Renal pelvis (tissue), 4 donors: ENCODE data around the gene SHC2. TPM values are rescaled to one million over a fixed set of nuclear protein-coding genes. Genes with fewer than 3 reads are reported as not detected.
"Not testable (repeated sequence)": the region's sequence is repeated elsewhere in the genome, so short reads cannot be mapped to it uniquely, and the experiment has no call there.

ENCODE experiments used
- DNase-seq: peaks from one replicate; pipeline ENCODE4 v3.0.0-alpha.2; 2013
- polyA plus RNA-seq, 3 donors: library from polyadenylated mRNA; unstranded; fragments of 120-200 nt; gene quantifications; one replicate each; pipeline ENCODE4 v1.2.1, GENCODE V29; 2013; ENCODE audit not compliant: insufficient read length in 3 of 3

Gene SHC2
- polyA plus RNA-seq, 3 donors = 30.2 to 57.5 (median 36.2) TPM

DNA sequence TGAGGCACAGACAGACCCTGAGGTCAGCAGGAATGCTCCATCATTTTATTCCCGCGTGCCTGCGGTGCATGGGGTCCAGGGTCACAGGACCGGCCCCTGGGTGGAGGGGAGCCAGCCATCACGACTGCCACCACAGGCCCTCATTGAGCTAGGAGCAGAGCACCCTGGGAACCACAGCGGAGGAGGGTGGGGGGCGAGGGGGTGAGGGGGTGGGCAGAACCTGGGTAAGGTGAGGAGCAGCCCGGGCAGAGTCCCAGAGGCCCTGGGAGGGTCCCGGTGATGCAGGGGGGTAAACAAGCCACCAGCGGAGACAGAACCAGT lies 34.2 kb upstream of the SHC2 start:
- no peak for DNase-seq

DNA sequence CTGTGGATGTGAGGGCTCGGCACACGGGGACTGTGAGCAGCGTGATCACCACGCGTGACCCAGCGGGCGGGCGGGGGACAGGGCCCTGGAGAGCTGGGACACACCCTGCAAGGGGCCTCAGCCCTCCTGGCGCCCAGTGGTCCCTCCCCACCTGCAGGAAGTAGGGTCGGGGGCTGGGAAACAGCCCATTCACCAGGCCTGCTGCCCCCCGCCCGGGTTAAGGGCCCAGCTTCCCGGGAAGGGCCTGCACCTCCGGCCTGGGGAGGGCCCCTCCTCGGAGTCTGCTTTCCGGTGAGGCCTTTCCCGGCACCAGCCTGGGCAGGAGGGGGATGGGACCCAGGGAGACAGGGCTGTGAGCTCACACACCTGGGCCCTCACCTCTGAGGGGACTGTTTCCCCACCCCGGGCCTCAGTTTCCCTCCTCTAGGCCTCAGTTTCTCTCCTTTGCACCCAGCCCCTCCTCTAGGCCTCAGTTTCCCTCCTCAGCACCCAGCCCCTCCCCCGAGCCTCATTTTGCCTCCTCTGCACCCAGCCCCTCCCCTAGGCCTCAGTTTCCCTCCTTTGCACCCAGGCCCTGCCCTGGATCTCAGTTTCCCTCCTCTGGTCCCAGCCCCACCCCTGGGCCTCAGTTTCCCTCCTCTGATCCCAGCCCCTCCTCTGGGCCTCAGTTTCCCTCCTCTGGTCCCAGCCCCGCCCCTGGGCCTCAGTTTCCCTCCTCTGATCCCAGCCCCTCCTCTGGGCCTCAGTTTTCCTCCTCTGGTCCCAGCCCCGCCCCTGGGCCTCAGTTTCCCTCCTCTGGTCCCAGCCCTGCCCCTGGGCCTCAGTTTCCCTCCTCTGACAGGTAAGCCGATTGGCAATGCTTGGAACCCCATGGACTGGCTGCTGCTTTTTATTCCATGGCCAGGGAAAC lies 33.6 kb upstream of the SHC2 start:
- DNase-seq = no peak

- DNase-seq = no peak
These were observed 32.7 kb upstream of the SHC2 start for GRCh38 chr19:493391-494170.

DNA sequence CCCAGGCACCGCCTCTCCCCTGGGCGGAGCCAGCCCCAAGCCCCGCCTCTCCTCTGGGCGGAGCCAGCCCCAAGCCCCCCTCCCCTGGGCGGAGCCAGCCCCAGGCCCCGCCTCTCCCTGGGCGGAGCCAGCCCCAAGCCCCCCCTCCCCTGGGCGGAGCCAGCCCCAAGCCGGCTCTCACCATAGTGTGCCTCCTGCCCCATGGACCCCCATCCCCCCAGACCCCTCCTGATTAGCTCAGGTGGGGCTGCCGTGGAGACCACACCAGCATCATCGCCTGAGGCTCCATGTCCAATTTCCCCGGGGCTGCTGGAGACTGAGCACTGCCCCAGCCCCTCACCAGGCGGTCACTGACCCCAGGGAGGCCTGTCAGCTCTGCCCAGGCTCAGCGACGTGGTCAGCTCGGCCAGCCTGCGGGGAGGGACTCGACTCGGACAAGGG lies 31.3 kb upstream of the SHC2 start:
- no peak for DNase-seq

GRCh38 chr19:491146-491741 lies 30.4 kb upstream of the SHC2 start:
- no peak for DNase-seq

GRCh38 chr19:489418-490196 lies 28.8 kb upstream of the SHC2 start:
- DNase-seq = no peak

DNA sequence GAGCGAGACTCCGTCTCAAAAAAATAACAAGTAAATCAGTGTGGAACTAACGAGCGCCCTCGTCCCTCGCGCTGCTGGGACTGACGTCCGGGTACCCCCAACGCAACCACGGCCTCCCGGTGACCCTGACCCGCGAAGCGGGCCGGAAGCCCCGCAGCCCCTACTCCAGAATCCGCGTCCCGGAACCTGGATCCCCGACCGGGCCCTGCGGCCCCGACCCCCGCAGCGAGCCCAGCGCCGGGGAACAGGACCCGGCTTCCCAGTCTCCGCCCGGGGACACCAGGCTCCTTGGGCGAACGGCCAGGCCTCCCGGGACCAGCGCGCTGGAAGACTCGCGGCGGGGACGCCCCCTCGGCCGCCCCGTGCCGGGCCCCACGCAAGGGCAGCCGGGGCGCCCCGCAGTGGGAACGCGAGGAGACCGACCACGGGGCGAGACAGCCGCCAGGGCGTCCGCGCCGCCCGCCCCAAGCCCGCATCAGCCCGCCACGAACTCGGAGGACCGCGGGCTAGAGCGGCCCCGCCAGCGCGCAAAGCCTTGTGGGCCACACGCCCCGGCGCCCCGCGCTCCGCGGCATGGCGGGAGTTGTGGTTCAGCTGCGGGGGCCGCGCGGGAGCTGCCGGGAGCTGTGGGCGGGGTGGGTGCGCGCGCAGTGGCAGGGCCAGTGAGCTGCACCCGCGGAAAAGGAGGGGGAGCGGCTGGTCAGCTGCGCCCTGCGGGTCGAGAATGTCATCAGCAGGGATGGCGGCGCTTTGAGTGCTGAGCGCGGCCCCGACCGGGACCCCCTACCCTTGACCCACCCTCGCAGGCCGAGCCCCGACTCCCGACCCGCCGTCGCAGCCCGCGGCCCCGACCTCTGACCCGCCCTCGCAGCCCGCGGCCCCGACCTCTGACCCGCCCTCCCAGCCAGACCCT lies 27.9 kb upstream of the SHC2 start:
- DNase-seq = peak; percentile 95

DNA sequence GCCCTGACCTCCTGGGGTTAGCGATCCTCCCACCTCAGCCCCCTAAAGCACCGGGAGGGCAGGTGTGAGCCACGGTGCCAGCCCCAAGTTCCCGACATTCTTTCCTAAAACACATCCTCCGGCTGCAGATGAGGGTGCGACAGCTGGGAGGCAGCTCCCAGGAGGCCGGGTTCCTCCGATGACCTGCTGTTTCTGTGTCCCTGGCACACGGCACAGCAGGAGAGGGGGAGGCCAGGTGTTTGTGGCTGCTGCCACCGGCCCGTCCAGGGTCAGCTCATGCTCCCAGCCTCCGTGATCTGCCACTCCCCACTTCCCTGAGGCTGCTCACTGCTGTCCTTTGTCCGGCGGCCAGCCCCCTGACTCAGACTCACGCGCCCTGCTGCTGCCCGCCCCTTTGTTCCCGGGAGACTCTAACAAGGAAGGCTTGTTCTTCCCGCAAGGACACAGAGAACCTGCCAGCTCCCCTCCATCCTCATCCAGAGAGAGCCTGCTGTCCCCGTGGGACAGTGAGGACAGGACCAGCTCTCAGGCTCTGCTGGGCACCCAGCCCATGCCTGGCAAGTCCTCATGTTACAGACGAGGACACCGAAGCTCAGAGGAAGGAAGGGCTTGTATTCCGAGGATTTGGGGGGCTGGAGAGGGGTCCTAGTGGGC lies 24.9 kb upstream of the SHC2 start:
- DNase-seq = no peak

- DNase-seq = no peak
These were observed 24.2 kb upstream of the SHC2 start for GRCh38 chr19:485077-485476.

DNA sequence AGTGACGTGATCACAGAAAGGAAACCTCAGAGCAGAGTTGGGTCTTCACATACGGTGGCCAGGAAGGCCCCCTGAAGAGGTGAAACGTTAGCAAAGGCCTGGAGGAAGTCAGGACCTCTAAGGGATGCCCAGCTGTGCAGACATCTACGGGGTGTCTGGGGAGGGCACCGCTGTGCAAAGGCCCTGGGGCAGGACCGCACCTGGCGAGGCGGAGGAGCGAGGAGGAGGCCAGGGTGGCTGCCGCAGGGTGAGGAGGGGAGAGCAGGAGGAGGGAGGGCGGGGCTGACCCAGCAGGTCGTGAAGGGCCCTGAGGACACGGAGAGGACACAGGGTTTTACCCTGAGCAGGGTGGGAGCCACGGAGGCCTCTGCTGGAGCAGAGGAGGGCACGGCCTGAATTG lies 23.7 kb upstream of the SHC2 start:
- DNase-seq = no peak

DNA sequence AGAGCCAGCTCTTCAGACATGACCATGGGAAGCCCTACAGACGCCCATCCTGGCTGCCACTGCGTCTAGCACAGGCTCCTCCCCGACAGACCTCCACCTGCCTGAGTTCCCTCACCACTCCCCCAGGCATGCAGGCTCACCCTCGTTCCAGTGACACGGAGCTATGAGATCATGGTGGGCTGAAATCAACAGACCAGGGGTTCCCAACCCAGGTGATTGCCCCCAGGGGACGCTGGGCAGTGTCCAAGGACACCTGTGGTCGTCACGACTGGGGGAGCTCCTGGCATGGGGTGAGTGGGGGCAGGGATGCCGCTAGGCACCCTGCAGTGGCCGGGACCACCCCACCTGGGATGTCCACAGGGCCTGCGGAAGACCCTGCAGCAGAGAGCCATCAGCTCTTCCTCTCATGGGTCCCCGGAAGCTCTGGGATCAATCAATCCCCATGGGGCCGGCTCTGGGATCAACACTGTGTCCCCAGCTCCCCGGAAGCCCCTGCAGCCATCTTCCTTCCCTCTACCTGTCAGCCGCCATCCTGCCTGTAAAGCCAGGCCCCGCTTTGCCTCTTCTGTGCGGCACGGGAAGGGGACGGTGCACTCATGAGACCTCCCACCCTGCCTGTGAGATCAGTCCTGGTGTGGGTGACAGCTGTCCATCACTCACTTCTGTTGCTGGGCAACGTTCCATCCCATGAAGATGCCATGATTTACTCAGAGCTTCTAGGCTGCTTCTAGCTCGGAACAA lies 22.7 kb upstream of the SHC2 start:
- DNase-seq = no peak

GRCh38 chr19:482186-483041 lies 21.6 kb upstream of the SHC2 start:
- DNase-seq = no peak

DNA sequence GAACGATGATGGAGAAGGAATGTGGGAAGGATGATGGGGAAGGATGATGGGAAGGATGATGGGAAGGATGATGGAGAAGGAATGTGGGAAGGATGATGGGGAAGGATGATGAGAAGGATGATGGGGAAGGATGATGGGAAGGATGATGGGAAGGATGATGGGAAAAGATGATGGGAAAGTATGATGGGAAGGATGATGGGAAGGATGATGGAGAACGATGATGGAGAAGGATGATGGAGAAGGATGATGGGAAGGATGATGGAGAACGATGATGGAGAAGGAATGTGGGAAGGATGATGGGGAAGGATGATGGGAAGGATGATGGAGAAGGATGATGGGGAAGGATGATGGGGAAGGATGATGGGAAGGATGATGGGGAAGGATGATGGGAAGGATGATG lies 20.3 kb upstream of the SHC2 start:
- not testable (repeated sequence) for DNase-seq

- peak; percentile 71 for DNase-seq
These were observed 19.4 kb upstream of the SHC2 start for GRCh38 chr19:480016-480855.

DNA sequence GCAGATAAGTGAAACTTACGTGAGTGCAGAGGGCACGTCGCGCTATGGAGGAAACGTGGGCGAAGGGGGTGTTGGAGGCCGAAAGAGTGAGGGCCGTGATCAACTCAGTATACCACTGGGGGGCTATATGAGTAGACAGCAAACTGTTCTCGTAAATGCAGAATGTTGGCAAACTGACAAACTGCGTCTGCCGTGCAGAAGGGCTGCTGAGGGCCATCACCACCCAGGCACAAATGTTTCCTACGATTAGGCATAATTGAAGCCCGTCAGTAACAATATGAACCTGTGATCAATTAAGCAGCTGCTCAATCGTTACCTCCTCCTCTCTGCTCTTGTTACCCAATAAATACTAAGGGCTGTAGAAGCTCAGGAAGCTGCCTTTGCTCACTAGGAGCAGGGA lies 18.1 kb upstream of the SHC2 start:
- DNase-seq = no peak

- no peak for DNase-seq
These were observed 17.5 kb upstream of the SHC2 start for GRCh38 chr19:478236-478903.

- DNase-seq = no peak
These were observed 14.5 kb upstream of the SHC2 start for GRCh38 chr19:475360-475759.
